HEK293 (cell line): ENCODE results near the gene HK2.

Experiments
- CTCF ChIA-PET: fragments of 350-600 bp; formaldehyde crosslinking; extraction: SDS; loops from one replicate; lab custom pipeline; 2021; ENCODE audit warnings: antibody characterized with exemption; lab: Yijun Ruan, JAX
- POLR2A ChIA-PET: fragments of 300-600 bp; formaldehyde crosslinking; extraction: SDS; loops from one replicate; lab custom pipeline; 2020; ENCODE audit warnings: antibody characterized with exemption, inconsistent platforms; lab: Yijun Ruan, JAX
- H3K27ac ChIP-seq: fragments of 200-500 bp; sonication (Bioruptor generic); 2 replicates; pipeline ENCODE4 v1.5.1; 2014; ENCODE audit warnings: low read depth, low read length, control low read depth, inconsistent platforms; ENCODE audit errors: extremely low read depth
- H3K36me3 ChIP-seq, 2 experiments: fragments of 200-500 bp in 1 of 2; sonication (Bioruptor generic) in 1 of 2; 1 replicate in 1 of 2; 2 replicates in 1 of 2; pipeline ENCODE4 v1.5.1; 2014 to 2017; ENCODE audit warnings: inconsistent platforms in 2 of 2, low read length in 2 of 2; ENCODE audit not compliant: control insufficient read depth in 2 of 2, insufficient read depth in 1 of 2
- H3K4me1 ChIP-seq: fragments of 200-500 bp; sonication (Bioruptor generic); 2 replicates; pipeline ENCODE4 v1.5.1; 2014; ENCODE audit warnings: mild to moderate bottlenecking, low read length, inconsistent platforms; ENCODE audit not compliant: control insufficient read depth, insufficient read depth
- H3K4me3 ChIP-seq: 2 replicates; pipeline ENCODE4 v1.5.1; 2011; ENCODE audit warnings: low read depth, mild to moderate bottlenecking, control low read depth, low read length, moderate library complexity
- H3K9me3 ChIP-seq: fragments of 200-500 bp; sonication (Bioruptor generic); 2 replicates; pipeline ENCODE4 v1.5.1; 2014; ENCODE audit warnings: low read depth, low read length, inconsistent platforms; ENCODE audit not compliant: control insufficient read depth, insufficient read depth
- BCL11A ChIP-seq: fragments of 450-650 bp; formaldehyde crosslinking; IDR thresholded peaks from 2 replicates; pipeline ENCODE4 v1.5.1; 2016; ENCODE audit warnings: low read depth, missing biosample characterization, missing genetic modification characterization
- FEZF1 ChIP-seq: fragments of 450-650 bp; formaldehyde crosslinking; IDR thresholded peaks from 2 replicates; pipeline ENCODE4 v1.5.1; 2016; ENCODE audit warnings: missing biosample characterization, missing genetic modification characterization
- SP3 ChIP-seq: fragments of 450-650 bp; formaldehyde crosslinking; IDR thresholded peaks from 2 replicates; pipeline ENCODE4 v1.5.1; 2016; ENCODE audit warnings: missing biosample characterization, missing genetic modification characterization
- TRIM28 ChIP-seq: IDR thresholded peaks from 2 replicates; pipeline ENCODE4 v1.6.1; 2011; ENCODE audit warnings: low read length, control low read depth, borderline replicate concordance
- ZFHX2 ChIP-seq: fragments of 450-650 bp; formaldehyde crosslinking; conservative IDR thresholded peaks from 2 replicates; pipeline ENCODE4 v1.5.1; 2016; ENCODE audit warnings: missing biosample characterization, missing genetic modification characterization
- ZNF175 ChIP-seq: fragments of 450-650 bp; formaldehyde crosslinking; IDR thresholded peaks from 2 replicates; pipeline ENCODE4 v1.5.1; 2016; ENCODE audit warnings: missing biosample characterization, missing genetic modification characterization
- ZNF302 ChIP-seq: fragments of 450-650 bp; formaldehyde crosslinking; IDR thresholded peaks from 2 replicates; pipeline ENCODE4 v1.5.1; 2016; ENCODE audit warnings: missing biosample characterization, missing genetic modification characterization, low read depth
- ZNF404 ChIP-seq: fragments of 450-650 bp; formaldehyde crosslinking; IDR thresholded peaks from 2 replicates; pipeline ENCODE4 v1.5.1; 2017; ENCODE audit warnings: missing biosample characterization, missing genetic modification characterization
- ZNF48 ChIP-seq: fragments of 450-650 bp; formaldehyde crosslinking; IDR thresholded peaks from 2 replicates; pipeline ENCODE4 v1.5.1; 2016; ENCODE audit warnings: missing biosample characterization, missing genetic modification characterization
- ZNF600 ChIP-seq: fragments of 450-650 bp; formaldehyde crosslinking; IDR thresholded peaks from 2 replicates; pipeline ENCODE4 v1.5.1; 2016; ENCODE audit warnings: missing biosample characterization, missing genetic modification characterization
- ZNF624 ChIP-seq: fragments of 450-650 bp; formaldehyde crosslinking; IDR thresholded peaks from 2 replicates; pipeline ENCODE4 v1.5.1; 2017; ENCODE audit warnings: missing biosample characterization, missing genetic modification characterization
- TF ChIP-seq, protein P1 (sequence below): fragments of 450-650 bp; formaldehyde crosslinking; IDR thresholded peaks from 2 replicates; pipeline ENCODE4 v1.5.1; 2016; ENCODE audit warnings: missing biosample characterization, missing genetic modification characterization
- TF ChIP-seq, protein P2 (sequence below): fragments of 450-650 bp; formaldehyde crosslinking; IDR thresholded peaks from 2 replicates; pipeline ENCODE4 v1.5.1; 2017; ENCODE audit warnings: missing biosample characterization, missing genetic modification characterization
- TF ChIP-seq, protein P3 (sequence below): fragments of 450-650 bp; formaldehyde crosslinking; IDR thresholded peaks from 2 replicates; pipeline ENCODE4 v1.5.1; 2016; ENCODE audit warnings: missing biosample characterization, missing genetic modification characterization
- TF ChIP-seq, protein P4 (sequence below): fragments of 450-650 bp; formaldehyde crosslinking; IDR thresholded peaks from 2 replicates; pipeline ENCODE4 v1.5.1; 2017; ENCODE audit warnings: missing biosample characterization, missing genetic modification characterization
- TF ChIP-seq, protein P5 (sequence below): fragments of 450-650 bp; formaldehyde crosslinking; IDR thresholded peaks from 2 replicates; pipeline ENCODE4 v1.5.1; 2016; ENCODE audit warnings: missing biosample characterization, missing genetic modification characterization
- TF ChIP-seq, protein P6 (sequence below): fragments of 450-650 bp; formaldehyde crosslinking; IDR thresholded peaks from 2 replicates; pipeline ENCODE4 v1.5.1; 2016; ENCODE audit warnings: missing biosample characterization, missing genetic modification characterization, low read depth
- TF ChIP-seq, protein P7 (sequence below): fragments of 450-650 bp; formaldehyde crosslinking; IDR thresholded peaks from 2 replicates; pipeline ENCODE4 v1.5.1; 2016; ENCODE audit warnings: missing biosample characterization, missing genetic modification characterization
- TF ChIP-seq, protein P8 (sequence below): fragments of 450-650 bp; formaldehyde crosslinking; IDR thresholded peaks from 2 replicates; pipeline ENCODE4 v1.5.1; 2016; ENCODE audit warnings: missing biosample characterization, missing genetic modification characterization

The HK2 gene

DNA sequence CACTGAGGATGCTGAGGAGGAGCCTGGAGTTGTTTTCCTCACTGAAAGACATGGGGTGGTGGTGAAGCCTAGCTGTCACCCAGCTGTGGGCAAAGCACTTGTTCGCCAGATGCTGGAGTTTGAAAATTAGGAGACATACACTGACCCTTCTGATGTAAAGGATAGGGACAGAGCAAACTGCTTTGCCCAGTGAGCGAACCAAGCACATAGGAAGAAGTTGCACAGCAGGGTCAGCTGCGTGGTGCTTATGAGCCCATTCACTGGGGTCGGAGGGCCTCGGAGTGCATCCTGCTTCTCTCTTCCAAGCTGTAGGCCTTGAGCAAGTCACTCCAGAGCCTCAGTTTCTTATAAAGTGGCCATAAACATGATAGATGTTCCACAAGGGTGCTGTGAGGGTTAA is 50.9 kb downstream of the HK2 start:
- Histone ChIP-seq H3K4me3 (no peak overlapping the region), H3K36me3 (peaks cover 7 to 83% of the 10 kb centered on the region in 2 experiments), H3K4me1 (no peaks in the 10 kb centered on the region), H3K9me3 (no peaks in the 10 kb centered on the region), H3K27ac (no peak overlapping the region)
- ChIA-PET POLR2A (no interaction called here), CTCF (interaction anchor here (1.1 to 1.7 kb wide), 2 partner anchors 193 to 194 kb away, joined by 3 to 8 read pairs; no protein-coding TSS in a partner anchor)
- TF ChIP-seq, protein P1, sequence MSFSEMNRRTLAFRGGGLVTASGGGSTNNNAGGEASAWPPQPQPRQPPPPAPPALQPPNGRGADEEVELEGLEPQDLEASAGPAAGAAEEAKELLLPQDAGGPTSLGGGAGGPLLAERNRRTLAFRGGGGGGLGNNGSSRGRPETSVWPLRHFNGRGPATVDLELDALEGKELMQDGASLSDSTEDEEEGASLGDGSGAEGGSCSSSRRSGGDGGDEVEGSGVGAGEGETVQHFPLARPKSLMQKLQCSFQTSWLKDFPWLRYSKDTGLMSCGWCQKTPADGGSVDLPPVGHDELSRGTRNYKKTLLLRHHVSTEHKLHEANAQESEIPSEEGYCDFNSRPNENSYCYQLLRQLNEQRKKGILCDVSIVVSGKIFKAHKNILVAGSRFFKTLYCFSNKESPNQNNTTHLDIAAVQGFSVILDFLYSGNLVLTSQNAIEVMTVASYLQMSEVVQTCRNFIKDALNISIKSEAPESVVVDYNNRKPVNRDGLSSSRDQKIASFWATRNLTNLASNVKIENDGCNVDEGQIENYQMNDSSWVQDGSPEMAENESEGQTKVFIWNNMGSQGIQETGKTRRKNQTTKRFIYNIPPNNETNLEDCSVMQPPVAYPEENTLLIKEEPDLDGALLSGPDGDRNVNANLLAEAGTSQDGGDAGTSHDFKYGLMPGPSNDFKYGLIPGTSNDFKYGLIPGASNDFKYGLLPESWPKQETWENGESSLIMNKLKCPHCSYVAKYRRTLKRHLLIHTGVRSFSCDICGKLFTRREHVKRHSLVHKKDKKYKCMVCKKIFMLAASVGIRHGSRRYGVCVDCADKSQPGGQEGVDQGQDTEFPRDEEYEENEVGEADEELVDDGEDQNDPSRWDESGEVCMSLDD (tag by site-specific recombination) = no peak
- TF ChIP-seq, protein P2, sequence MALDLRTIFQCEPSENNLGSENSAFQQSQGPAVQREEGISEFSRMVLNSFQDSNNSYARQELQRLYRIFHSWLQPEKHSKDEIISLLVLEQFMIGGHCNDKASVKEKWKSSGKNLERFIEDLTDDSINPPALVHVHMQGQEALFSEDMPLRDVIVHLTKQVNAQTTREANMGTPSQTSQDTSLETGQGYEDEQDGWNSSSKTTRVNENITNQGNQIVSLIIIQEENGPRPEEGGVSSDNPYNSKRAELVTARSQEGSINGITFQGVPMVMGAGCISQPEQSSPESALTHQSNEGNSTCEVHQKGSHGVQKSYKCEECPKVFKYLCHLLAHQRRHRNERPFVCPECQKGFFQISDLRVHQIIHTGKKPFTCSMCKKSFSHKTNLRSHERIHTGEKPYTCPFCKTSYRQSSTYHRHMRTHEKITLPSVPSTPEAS (tag by site-specific recombination) = no peak
- TF ChIP-seq, protein P3, sequence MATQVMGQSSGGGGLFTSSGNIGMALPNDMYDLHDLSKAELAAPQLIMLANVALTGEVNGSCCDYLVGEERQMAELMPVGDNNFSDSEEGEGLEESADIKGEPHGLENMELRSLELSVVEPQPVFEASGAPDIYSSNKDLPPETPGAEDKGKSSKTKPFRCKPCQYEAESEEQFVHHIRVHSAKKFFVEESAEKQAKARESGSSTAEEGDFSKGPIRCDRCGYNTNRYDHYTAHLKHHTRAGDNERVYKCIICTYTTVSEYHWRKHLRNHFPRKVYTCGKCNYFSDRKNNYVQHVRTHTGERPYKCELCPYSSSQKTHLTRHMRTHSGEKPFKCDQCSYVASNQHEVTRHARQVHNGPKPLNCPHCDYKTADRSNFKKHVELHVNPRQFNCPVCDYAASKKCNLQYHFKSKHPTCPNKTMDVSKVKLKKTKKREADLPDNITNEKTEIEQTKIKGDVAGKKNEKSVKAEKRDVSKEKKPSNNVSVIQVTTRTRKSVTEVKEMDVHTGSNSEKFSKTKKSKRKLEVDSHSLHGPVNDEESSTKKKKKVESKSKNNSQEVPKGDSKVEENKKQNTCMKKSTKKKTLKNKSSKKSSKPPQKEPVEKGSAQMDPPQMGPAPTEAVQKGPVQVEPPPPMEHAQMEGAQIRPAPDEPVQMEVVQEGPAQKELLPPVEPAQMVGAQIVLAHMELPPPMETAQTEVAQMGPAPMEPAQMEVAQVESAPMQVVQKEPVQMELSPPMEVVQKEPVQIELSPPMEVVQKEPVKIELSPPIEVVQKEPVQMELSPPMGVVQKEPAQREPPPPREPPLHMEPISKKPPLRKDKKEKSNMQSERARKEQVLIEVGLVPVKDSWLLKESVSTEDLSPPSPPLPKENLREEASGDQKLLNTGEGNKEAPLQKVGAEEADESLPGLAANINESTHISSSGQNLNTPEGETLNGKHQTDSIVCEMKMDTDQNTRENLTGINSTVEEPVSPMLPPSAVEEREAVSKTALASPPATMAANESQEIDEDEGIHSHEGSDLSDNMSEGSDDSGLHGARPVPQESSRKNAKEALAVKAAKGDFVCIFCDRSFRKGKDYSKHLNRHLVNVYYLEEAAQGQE (tag by site-specific recombination) = no peak
- TF ChIP-seq TRIM28 (no peak), ZNF302 (tag by site-specific recombination) (no peak), ZNF404 (tag by site-specific recombination) (no peak), ZNF600 (tag by site-specific recombination) (no peak), ZNF624 (no peak), FEZF1 (tag by site-specific recombination) (no peak), ZNF48 (no peak), BCL11A (tag by site-specific recombination) (no peak), SP3 (tag by site-specific recombination) (no peak), ZFHX2 (tag by site-specific recombination) (no peak), ZNF175 (tag by site-specific recombination) (no peak)
- TF ChIP-seq, protein P4, sequence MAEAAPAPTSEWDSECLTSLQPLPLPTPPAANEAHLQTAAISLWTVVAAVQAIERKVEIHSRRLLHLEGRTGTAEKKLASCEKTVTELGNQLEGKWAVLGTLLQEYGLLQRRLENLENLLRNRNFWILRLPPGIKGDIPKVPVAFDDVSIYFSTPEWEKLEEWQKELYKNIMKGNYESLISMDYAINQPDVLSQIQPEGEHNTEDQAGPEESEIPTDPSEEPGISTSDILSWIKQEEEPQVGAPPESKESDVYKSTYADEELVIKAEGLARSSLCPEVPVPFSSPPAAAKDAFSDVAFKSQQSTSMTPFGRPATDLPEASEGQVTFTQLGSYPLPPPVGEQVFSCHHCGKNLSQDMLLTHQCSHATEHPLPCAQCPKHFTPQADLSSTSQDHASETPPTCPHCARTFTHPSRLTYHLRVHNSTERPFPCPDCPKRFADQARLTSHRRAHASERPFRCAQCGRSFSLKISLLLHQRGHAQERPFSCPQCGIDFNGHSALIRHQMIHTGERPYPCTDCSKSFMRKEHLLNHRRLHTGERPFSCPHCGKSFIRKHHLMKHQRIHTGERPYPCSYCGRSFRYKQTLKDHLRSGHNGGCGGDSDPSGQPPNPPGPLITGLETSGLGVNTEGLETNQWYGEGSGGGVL = no peak
- TF ChIP-seq, protein P5, sequence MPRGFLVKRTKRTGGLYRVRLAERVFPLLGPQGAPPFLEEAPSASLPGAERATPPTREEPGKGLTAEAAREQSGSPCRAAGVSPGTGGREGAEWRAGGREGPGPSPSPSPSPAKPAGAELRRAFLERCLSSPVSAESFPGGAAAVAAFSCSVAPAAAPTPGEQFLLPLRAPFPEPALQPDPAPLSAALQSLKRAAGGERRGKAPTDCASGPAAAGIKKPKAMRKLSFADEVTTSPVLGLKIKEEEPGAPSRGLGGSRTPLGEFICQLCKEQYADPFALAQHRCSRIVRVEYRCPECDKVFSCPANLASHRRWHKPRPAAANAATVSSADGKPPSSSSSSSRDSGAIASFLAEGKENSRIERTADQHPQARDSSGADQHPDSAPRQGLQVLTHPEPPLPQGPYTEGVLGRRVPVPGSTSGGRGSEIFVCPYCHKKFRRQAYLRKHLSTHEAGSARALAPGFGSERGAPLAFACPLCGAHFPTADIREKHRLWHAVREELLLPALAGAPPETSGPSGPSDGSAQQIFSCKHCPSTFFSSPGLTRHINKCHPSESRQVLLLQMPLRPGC (tag by site-specific recombination) = no peak
- TF ChIP-seq, protein P6, sequence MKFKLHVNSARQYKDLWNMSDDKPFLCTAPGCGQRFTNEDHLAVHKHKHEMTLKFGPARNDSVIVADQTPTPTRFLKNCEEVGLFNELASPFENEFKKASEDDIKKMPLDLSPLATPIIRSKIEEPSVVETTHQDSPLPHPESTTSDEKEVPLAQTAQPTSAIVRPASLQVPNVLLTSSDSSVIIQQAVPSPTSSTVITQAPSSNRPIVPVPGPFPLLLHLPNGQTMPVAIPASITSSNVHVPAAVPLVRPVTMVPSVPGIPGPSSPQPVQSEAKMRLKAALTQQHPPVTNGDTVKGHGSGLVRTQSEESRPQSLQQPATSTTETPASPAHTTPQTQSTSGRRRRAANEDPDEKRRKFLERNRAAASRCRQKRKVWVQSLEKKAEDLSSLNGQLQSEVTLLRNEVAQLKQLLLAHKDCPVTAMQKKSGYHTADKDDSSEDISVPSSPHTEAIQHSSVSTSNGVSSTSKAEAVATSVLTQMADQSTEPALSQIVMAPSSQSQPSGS = no peak
- TF ChIP-seq, protein P7, sequence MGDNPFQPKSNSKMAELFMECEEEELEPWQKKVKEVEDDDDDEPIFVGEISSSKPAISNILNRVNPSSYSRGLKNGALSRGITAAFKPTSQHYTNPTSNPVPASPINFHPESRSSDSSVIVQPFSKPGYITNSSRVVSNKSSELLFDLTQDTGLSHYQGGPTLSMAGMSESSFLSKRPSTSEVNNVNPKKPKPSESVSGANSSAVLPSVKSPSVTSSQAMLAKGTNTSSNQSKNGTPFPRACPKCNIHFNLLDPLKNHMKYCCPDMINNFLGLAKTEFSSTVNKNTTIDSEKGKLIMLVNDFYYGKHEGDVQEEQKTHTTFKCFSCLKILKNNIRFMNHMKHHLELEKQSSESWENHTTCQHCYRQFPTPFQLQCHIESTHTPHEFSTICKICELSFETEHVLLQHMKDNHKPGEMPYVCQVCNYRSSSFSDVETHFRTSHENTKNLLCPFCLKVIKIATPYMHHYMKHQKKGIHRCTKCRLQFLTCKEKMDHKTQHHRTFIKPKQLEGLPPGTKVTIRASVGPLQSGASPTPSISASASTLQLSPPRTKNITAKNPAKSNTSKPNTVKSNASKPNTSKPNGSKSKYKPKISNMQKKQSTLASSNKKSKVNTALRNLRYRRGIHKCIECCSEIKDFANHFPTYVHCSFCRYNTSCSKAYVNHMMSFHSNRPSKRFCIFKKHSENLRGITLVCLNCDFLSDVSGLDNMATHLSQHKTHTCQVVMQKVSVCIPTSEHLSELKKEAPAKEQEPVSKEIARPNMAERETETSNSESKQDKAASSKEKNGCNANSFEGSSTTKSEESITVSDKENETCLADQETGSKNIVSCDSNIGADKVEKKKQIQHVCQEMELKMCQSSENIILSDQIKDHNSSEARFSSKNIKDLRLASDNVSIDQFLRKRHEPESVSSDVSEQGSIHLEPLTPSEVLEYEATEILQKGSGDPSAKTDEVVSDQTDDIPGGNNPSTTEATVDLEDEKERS (tag by site-specific recombination) = no peak
- TF ChIP-seq, protein P8, sequence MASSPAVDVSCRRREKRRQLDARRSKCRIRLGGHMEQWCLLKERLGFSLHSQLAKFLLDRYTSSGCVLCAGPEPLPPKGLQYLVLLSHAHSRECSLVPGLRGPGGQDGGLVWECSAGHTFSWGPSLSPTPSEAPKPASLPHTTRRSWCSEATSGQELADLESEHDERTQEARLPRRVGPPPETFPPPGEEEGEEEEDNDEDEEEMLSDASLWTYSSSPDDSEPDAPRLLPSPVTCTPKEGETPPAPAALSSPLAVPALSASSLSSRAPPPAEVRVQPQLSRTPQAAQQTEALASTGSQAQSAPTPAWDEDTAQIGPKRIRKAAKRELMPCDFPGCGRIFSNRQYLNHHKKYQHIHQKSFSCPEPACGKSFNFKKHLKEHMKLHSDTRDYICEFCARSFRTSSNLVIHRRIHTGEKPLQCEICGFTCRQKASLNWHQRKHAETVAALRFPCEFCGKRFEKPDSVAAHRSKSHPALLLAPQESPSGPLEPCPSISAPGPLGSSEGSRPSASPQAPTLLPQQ (tag by site-specific recombination) = no peak
